GM19324 (cell line): ENCODE data around the gene MYL5.
"Not testable (repeated sequence)": the region's sequence is repeated elsewhere in the genome, so short reads cannot be mapped to it uniquely, and the experiment has no call there.

ENCODE experiments used
- ATAC-seq: cut with Tn5 transposase; IDR thresholded peaks from one replicate; pipeline ENCODE4 v1.9.1; 2021; ENCODE audit warnings: mild to moderate bottlenecking, moderate library complexity; ENCODE audit not compliant: unreplicated experiment, low FRiP score

MYL5 gene

GRCh38 chr4:722169-722725, 47.9 kb downstream of the MYL5 start:
- no peak for ATAC-seq

GRCh38 chr4:722851-723360, 48.6 kb downstream of the MYL5 start:
- ATAC-seq = no peak

DNA sequence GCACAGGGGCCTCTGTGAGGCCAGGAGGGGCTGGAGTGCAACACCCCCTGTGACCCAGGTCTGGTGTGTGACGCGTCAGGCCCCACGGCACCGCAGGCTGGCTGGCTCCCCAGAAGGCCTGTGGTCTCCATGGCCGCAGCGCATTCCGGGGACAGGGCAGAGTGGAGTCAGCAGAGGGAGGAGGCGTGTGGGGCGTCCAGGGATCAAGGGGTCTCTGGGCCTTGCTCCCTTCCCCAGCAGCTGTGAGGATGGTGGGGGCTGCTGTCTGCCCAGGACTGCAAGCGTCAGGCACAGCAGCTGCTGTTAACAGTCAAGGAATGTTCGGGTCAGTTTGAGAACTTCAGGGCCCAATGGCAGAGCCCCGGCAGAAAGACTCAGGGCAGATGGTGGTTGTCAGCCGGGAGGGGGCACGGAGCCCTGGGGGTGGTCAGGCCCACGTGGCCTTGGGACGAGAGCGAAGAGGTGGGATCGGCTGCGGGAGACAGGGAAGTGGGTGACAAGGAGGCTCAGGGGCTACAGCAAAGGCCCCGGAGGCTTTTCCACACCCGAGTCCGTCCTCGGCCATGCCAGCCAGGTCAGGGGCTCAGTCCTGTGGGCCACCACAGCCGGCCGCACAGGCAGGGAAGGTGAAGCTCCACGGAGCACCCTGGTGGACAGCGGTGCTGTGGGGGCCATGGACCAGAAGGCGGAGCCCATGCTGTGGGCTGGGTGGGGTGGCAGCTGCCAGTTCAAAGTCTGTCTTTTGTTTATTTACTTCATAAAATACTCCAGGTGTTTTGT, 49.6 kb downstream of the MYL5 start:
- ATAC-seq = no peak

DNA sequence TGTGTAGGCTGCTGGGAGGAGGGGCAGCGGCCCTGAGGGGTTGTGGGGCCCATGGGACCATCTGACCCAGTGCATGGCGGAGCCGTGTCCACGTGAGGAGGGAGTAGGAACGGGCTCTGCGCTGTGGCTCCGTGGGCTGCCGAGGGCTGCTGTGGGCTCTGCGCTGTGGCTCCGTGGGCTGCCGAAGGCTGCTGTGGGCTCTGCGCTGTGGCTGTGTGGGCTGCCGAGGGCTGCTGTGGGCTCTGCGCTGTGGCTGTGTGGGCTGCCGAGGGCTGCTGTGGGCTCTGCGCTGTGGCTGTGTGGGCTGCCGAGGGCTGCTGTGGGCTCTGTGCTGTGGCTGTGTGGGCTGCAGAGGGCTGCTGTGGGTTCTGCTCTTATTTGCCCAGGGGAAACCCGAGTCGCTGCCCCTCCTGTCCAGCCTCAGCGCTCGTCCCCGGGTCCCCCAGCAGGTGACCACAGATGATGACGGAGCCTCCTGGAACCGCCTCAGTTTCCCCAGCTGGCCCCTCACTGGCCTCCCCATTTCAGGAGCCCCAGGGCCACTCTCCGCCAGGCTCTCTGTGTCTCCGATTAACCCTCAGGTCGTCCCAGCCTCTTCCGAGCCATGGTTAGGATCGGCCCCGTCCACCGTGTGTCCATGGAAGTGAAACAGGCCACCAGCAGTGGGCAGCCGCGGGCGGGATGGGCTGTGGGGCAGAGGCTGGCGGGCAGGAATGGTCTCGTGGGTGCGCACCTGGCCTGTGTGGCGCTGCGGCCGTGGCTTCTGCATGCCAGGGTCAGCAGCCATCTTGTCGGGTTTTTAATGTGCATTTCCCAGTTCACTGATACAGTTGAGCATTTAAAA, 51.3 kb downstream of the MYL5 start:
- no peak for ATAC-seq

DNA sequence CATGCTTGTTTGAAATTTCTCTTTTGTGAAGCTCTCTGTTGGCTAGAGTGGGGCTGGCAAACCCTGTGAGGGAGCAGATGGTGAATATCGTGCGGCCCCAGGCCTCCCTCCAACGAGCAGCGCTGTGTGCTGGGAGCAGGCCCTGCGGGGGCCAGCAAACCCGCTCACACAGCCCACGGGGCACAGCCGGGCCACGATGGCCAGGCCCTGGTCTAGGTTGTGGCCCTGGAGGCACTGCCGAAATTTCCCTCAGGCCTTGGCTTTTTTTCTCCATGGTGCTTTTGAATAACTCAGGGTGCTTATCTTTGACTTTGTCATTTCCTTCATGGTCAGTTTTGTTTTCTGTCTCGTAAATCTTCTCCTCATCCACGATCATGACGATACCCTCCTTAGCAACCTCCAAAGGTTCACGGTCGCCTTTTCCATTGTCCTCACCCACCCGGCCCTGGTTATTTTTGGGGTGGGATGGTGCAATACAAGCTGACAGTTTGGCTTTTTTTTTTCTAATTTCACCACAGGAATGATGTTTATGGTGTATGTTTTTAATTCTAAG, 52.0 kb downstream of the MYL5 start:
- ATAC-seq = no peak

- ATAC-seq = no peak
Measured at GRCh38 chr4:726838-727237, 52.5 kb downstream of the MYL5 start.

- ATAC-seq = no peak
Measured at GRCh38 chr4:727576-727975, 53.2 kb downstream of the MYL5 start.

GRCh38 chr4:729336-730315, 55.3 kb downstream of the MYL5 start:
- no peak for ATAC-seq

DNA sequence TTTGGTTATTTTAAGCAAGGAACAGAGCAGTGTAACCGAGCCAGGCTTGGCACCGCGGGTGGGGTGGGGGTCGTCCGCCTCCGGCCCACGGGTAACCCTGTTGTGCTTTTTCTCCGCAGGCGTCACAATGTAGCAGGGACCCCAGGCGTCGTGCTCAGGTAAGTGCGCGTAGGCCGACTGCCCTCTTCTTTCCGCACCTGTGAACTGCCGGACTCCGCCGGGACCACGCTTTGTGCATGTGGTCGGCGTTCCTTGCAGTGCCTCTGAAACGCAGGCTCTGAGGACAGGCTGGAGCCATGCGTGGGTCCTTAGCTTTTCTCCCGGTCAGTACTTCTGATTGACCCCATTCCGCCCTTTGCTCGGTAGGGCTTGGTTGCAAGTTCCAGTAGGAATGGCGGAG, 56.2 kb downstream of the MYL5 start:
- ATAC-seq = no peak

DNA sequence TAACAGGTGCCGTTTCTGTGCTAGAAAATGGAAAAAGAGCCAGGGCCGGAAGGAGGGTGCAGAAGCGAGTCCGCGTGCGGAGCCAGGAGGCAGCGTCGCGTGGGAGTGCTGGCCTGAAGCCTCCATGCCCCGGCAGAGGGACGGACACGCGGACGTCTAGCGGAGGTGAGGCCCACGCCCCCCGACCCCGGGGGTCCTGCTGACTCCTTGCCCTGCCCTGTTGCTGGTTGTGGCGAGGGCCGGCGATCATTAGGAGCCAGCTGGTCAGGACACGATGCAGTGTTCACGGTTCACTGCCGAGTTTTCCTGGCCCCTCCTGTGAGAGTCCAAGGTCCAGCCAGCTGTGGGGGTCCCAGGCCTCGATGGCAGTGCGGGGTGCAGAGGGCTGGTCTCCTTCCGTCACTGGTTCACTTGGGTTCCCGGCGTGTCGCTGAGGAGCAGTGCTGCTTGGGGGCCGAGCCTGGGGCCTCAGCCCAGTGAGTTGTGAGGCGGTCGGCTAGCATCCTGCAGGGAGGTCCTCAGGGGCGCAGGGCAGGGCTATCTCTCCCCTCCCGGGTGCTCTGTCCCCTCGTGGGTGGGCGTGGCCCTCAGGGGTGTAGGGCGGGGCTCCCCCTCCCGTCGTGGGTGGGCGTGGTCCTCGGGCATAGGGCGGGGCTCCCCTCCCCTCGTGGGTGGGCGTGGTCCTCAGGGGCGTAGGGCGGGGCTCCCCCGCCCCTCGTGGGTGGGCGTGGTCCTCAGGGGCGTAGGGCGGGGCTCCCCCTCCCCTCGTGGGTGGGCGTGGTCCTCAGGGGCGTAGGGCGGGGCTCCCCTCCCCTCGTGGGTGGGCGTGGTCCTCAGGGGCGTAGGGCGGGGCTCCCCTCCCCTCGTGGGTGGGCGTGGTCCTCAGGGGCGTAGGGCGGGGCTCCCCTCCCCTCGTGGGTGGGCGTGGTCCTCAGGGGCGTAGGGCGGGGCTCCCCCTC, 56.9 kb downstream of the MYL5 start:
- ATAC-seq = not testable (repeated sequence)
